Measurements from ENCODE around the gene CRYBG2.

DNA sequence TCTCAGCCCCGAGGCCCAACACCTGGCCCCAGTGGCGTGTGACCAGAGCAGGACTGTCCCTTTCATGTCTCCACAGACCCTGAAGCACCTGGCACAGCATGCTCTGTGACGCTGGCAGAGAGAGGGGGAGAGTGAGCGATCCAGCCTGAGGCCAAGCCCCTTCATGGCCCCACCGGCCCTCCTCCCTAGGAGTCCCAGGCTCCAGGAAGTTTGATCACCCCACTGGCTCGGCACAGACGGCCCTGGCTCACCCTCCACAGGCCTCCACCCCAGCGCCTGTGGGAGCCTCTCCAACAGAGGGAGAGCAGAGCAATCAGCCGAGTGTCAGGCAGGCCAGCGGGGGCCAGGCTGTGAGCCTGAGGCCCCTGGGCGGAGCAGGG is 63.1 kb downstream of the CRYBG2 start:
- TF ChIP-seq TOX (CRISPR knock-in tag; IDR thresholded peaks at IDR 0.05; ENCODE audit: borderline replicate concordance) (no peak), SNAI2 (CRISPR knock-in tag; IDR thresholded peaks at IDR 0.05) (no peak), ARNTL (CRISPR knock-in tag; IDR thresholded peaks at IDR 0.05; ENCODE audit: borderline replicate concordance, low read depth) (no peak)

All from SK-N-SH treated with all-trans-retinoic acid at 6 μM for 48 hours (cell line).